A204.1 (cell line): ENCODE results near the gene CISTR.
A peak's percentile ranks its signal among the peaks of the same experiment; 100 is the strongest.
"Not testable (repeated sequence)": the region's sequence is repeated elsewhere in the genome, so short reads cannot be mapped to it uniquely, and the experiment has no call there.

Source experiments
- FAIRE-seq: peaks from 2 replicates; lab custom pipeline; 2012; peaks lifted over from hg19 to GRCh38; lab: Jason Lieb, UNC

CISTR gene

GRCh38 chr12:53762793-53763192, 11.0 kb upstream of the CISTR start:
- FAIRE-seq, result not testable (repeated sequence)

- FAIRE-seq, result no peak
Measured at GRCh38 chr12:53761306-53761705, 9.5 kb upstream of the CISTR start.

- no peak for FAIRE-seq
Measured at GRCh38 chr12:53759261-53759660, 7.5 kb upstream of the CISTR start.

- FAIRE-seq, result no peak
Measured at GRCh38 chr12:53758730-53759103, 6.9 kb upstream of the CISTR start.

GRCh38 chr12:53758081-53758729, 6.4 kb upstream of the CISTR start:
- FAIRE-seq, result no peak

GRCh38 chr12:53757101-53757770, 5.5 kb upstream of the CISTR start:
- FAIRE-seq, result no peak

- FAIRE-seq, result no peak
Measured at GRCh38 chr12:53756300-53757100, 4.7 kb upstream of the CISTR start.

- no peak for FAIRE-seq
Measured at GRCh38 chr12:53755893-53756292, 4.1 kb upstream of the CISTR start.

- FAIRE-seq, result no peak
Measured at GRCh38 chr12:53755451-53755891, 3.7 kb upstream of the CISTR start.

GRCh38 chr12:53754633-53755264, 3.0 kb upstream of the CISTR start:
- no peak for FAIRE-seq

GRCh38 chr12:53754188-53754585, 2.4 kb upstream of the CISTR start:
- FAIRE-seq, result no peak

GRCh38 chr12:53752621-53753020, 842 bp upstream of the CISTR start:
- FAIRE-seq, result no peak

GRCh38 chr12:53752192-53752601, 418 bp upstream of the CISTR start:
- FAIRE-seq, result no peak

GRCh38 chr12:53750812-53751335, 905 bp downstream of the CISTR start:
- no peak for FAIRE-seq

GRCh38 chr12:53749986-53750811, 1.6 kb downstream of the CISTR start:
- no peak for FAIRE-seq

- FAIRE-seq, result no peak
Measured at GRCh38 chr12:53748072-53748840, 3.5 kb downstream of the CISTR start.

- no peak for FAIRE-seq
Measured at GRCh38 chr12:53747095-53747494, 4.7 kb downstream of the CISTR start.

- peak; percentile 34 for FAIRE-seq
Measured at GRCh38 chr12:53746592-53747092, 5.1 kb downstream of the CISTR start.

- FAIRE-seq, result no peak
Measured at GRCh38 chr12:53744751-53745150, 7.0 kb downstream of the CISTR start.

GRCh38 chr12:53744130-53744441, 7.7 kb downstream of the CISTR start:
- FAIRE-seq, result no peak
